HCT116 (cell line): ENCODE results near the gene IL9. TPM values are rescaled to one million over a fixed set of nuclear protein-coding genes. Genes with fewer than 3 reads are reported as not detected.

Source experiments
- ATAC-seq: fragments of 200-7000 bp; cut with Tn5 transposase; 2 replicates; pipeline ENCODE4 v1.9.1; 2020; ENCODE audit warnings: mild to moderate bottlenecking, moderate library complexity
- BruUV-seq: library from RNA; stranded (reverse); fragments of 400-500 nt; replicated peaks from 2 replicates; lab custom pipeline; 2021; lab: Mats Ljungman, UMichigan
- CTCF ChIA-PET: fragments of 300-600 bp; sonication (Branson Sonifier 250); formaldehyde crosslinking; loops from one replicate; lab custom pipeline; 2021; ENCODE audit warnings: antibody characterized with exemption; lab: Charles Lee
- POLR2A ChIA-PET: fragments of 300-600, 350-600 bp; sonication (Branson Sonifier 250); formaldehyde crosslinking; loops from one replicate; lab custom pipeline; 2021; ENCODE audit warnings: antibody characterized with exemption; lab: Charles Lee
- RAD21 ChIA-PET, 2 experiments: fragments of 300-600 bp; sonication (Branson Sonifier 250); formaldehyde crosslinking; loops; one replicate each; lab custom pipeline; 2023; ENCODE audit warnings: low total read pairs in 2 of 2; ENCODE audit not compliant: uncharacterized antibody in 2 of 2, unreplicated experiment in 2 of 2, low non-redundant PET in 1 of 2; lab: Charles Lee
- DNase-seq: peaks from one replicate; pipeline ENCODE4 v3.0.0-alpha.2; 2010; ENCODE audit warnings: low read depth, low spot score
- H2AFZ ChIP-seq: fragments of 200-600 bp; shearing (Covaris generic), sonication (generic); 2 replicates; pipeline ENCODE4 v1.6.1; 2017; ENCODE audit warnings: low read depth, mixed run types, mixed read lengths, antibody characterized with exemption, low read length; ENCODE audit not compliant: poor library complexity, severe bottlenecking
- H3K27ac ChIP-seq: 2 replicates; pipeline ENCODE4 v1.5.1; 2012; ENCODE audit warnings: low read depth, low read length
- H3K27me3 ChIP-seq: fragments of 200-600 bp; sonication (generic); 2 replicates; pipeline ENCODE4 v1.6.1; 2016; ENCODE audit warnings: mixed run types, low read length, mixed read lengths; ENCODE audit not compliant: insufficient read depth
- H3K36me3 ChIP-seq, 2 experiments: fragments of 200-500 bp in 1 of 2; fragments of 200-600 bp in 1 of 2; sonication (Bioruptor generic) in 1 of 2; sonication (generic) in 1 of 2; 2 replicates each; pipeline versions ENCODE4 v1.5.1 to v1.6.1; 2014 to 2016; ENCODE audit warnings: low read length in 2 of 2, inconsistent platforms in 1 of 2, mixed read lengths in 1 of 2, mixed run types in 1 of 2; ENCODE audit not compliant: insufficient read depth in 2 of 2, control insufficient read depth in 1 of 2
- H3K4me1 ChIP-seq, 2 experiments: fragments of 200-600 bp in 1 of 2; sonication (generic) in 1 of 2; 2 replicates each; pipeline versions ENCODE4 v1.5.1 to v1.6.1; 2012 to 2017; ENCODE audit warnings: low read length in 2 of 2, inconsistent platforms in 1 of 2, mild to moderate bottlenecking in 1 of 2, mixed read lengths in 1 of 2, mixed run types in 1 of 2, moderate library complexity in 1 of 2; ENCODE audit not compliant: insufficient read depth in 2 of 2, control insufficient read depth in 1 of 2
- H3K4me2 ChIP-seq: fragments of 200-600 bp; sonication (generic); 2 replicates; pipeline ENCODE4 v1.6.1; 2017; ENCODE audit warnings: mixed run types, low read length, mixed read lengths
- H3K4me3 ChIP-seq, 2 experiments: fragments of 200-600 bp in 1 of 2; sonication (generic) in 1 of 2; replicated peaks in 1 of 2; 2 replicates each; pipeline ENCODE4 v1.5.1; 2011 to 2016; ENCODE audit warnings: low read length in 2 of 2, control low read depth in 1 of 2, low read depth in 1 of 2, mild to moderate bottlenecking in 1 of 2, mixed read lengths in 1 of 2, mixed run types in 1 of 2
- H3K79me2 ChIP-seq: fragments of 200-600 bp; sonication (generic); 2 replicates; pipeline ENCODE4 v1.6.1; 2017; ENCODE audit warnings: mild to moderate bottlenecking, mixed run types, low read length, moderate library complexity, mixed read lengths; ENCODE audit not compliant: insufficient read depth
- H3K9ac ChIP-seq: fragments of 200-600 bp; sonication (generic); 2 replicates; pipeline ENCODE4 v1.6.1; 2016; ENCODE audit warnings: low read length, mixed read lengths
- H3K9me2 ChIP-seq: fragments of 200-600 bp; sonication (generic), shearing (Covaris generic); 2 replicates; pipeline ENCODE4 v1.6.1; 2017; ENCODE audit warnings: mixed run types, mild to moderate bottlenecking, moderate library complexity; ENCODE audit not compliant: insufficient read depth
- H3K9me3 ChIP-seq, 2 experiments: fragments of 200-500 bp in 1 of 2; fragments of 200-600 bp in 1 of 2; sonication (Bioruptor generic) in 1 of 2; sonication (generic) in 1 of 2; 2 replicates each; pipeline ENCODE4 v1.6.1; 2014 to 2017; ENCODE audit warnings: low read length in 2 of 2, mixed read lengths in 2 of 2, inconsistent platforms in 1 of 2, low read depth in 1 of 2, mild to moderate bottlenecking in 1 of 2, mixed run types in 1 of 2, moderate library complexity in 1 of 2; ENCODE audit not compliant: control insufficient read depth in 1 of 2, insufficient read depth in 1 of 2
- H4K20me1 ChIP-seq: fragments of 200-600 bp; sonication (generic), shearing (Covaris generic); 2 replicates; pipeline ENCODE4 v1.6.1; 2017; ENCODE audit warnings: mixed run types, mild to moderate bottlenecking, moderate library complexity; ENCODE audit not compliant: insufficient read depth
- EGR1 ChIP-seq: IDR thresholded peaks from 2 replicates; pipeline ENCODE4 v1.6.1; 2012; ENCODE audit warnings: low read depth
- POLR2AphosphoS5 ChIP-seq: IDR thresholded peaks from 2 replicates; pipeline ENCODE4 v1.6.1; 2011; ENCODE audit warnings: mild to moderate bottlenecking, low read depth, low read length, moderate library complexity
- TCF7L2 ChIP-seq: IDR thresholded peaks from 2 replicates; pipeline ENCODE4 v1.7.0; 2011; ENCODE audit warnings: borderline replicate concordance, inconsistent platforms; ENCODE audit not compliant: insufficient read depth, insufficient read length; ENCODE audit errors: extremely low read depth
- intact Hi-C: fragments of 100-400 bp; cut with micrococcal nuclease; formaldehyde crosslinking; loops from 2 replicates; pipeline ENCODE4 v1.10.0; 2022
- total RNA-seq: library from RNA; stranded (reverse); gene quantifications from one replicate; pipeline ENCODE4 v1.2.1, GENCODE V29; 2021; ENCODE audit not compliant: unreplicated experiment

The IL9 gene
- total RNA-seq, 1 experiment from 2014 or later: not detected

DNA sequence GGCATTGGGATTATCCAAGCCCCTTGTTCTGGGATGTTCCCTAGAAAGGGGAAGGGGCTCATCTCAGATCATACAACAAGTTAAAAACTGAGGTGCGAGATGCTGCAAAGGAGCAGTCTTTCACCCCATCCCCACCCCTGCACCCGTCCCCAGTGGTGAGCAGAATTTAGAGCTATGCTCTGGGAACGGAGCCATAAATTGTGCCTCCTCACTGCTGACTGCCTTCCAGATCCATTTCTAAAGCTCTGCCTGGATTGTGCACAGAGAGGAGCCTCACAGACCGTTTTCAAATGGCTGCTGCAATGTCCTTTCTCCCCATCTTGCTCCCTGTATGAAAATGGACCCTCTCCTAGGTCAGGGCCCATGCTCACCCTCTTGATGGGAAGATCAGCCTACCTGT, 52.9 kb downstream of the IL9 start:
- ChIA-PET POLR2A (no interaction called here), RAD21 (no interaction called here), CTCF (interaction anchor here (1.1 kb wide), 1 partner anchor 276 kb away, joined by 3 read pairs; no protein-coding TSS in a partner anchor)
- no peaks in the 10 kb centered on the region for H4K20me1 ChIP-seq
- H3K9me3 ChIP-seq: no peaks in the 10 kb centered on the region
- no TSS peak for BruUV-seq
- H3K27me3 ChIP-seq: no peaks in the 10 kb centered on the region
- no peak overlapping the region for H3K9ac ChIP-seq
- ATAC-seq (no peak), DNase-seq (no peak)
- no peak overlapping the region for H2AFZ ChIP-seq
- TF ChIP-seq EGR1: no peak
- no peak for TF ChIP-seq TCF7L2
- no peak for TF ChIP-seq POLR2AphosphoS5
- H3K4me1 ChIP-seq: peaks cover 11 to 21% of the 10 kb centered on the region in 2 experiments; a peak in 3 of 4 replicates
- H3K36me3 ChIP-seq: no peaks in the 10 kb centered on the region
- H3K4me2 ChIP-seq: no peak overlapping the region
- intact Hi-C loops: no loop called here
- no peak overlapping the region for H3K27ac ChIP-seq
- no peak overlapping the region for H3K4me3 ChIP-seq
- H3K79me2 ChIP-seq: no peaks in the 10 kb centered on the region
- no peaks in the 10 kb centered on the region for H3K9me2 ChIP-seq

Other genes starting within 250 kb of the IL9 start
- 2.8 TPM for gene SLC25A48, start 61.2 kb downstream of the IL9 start, total RNA-seq
- gene LECT2, start 59.1 kb upstream of the IL9 start, total RNA-seq: not detected
- 0.64 TPM for gene TGFBI, start 133.1 kb upstream of the IL9 start, total RNA-seq
- 64.3 TPM for gene SMAD5, start 237.0 kb upstream of the IL9 start, total RNA-seq